Glomerular visceral epithelial cell (primary cell): Measurements from ENCODE around the gene NANOS1.
A peak's percentile ranks its signal among the peaks of the same experiment; 100 is the strongest.
"Not testable (repeated sequence)": the region's sequence is repeated elsewhere in the genome, so short reads cannot be mapped to it uniquely, and the experiment has no call there.

Experiments
- DNase-seq: peaks from one replicate; pipeline ENCODE4 v3.0.0-alpha.2; 2016; ENCODE audit errors: extremely low spot score

NANOS1 gene

DNA sequence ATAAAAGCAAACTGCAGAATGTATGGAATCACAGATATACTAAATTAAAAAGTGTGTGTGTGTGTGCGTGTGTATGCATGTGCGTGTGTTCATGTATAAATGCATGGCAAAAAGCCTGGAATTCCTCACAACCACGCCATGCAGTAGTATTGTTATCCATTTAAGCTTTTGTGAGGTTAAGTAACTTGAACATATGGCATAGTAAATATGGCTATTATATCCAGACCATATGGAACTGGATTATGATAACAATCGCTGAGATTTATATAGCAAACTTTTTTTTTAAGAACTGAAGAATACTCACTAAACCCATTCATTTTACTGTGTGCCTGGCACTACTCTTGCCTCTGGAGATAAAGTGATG, 22.3 kb upstream of the NANOS1 start:
- DNase-seq, result no peak

DNA sequence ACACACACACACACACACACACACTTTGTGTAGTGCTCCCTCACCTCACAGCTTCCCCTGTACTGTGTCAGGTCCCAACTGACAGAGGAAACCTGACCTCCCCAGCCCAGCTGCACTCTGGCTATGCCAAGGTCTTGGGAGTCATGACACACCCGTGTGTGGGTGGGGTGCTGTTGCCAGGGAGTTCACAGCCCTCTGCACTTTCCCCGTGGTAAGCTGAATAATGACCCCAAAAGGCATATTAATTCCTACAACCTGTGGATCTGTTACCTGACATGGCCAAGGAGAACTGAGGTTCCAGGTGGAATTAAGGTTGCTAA, 8.9 kb upstream of the NANOS1 start:
- DNase-seq, result peak; percentile 45

DNA sequence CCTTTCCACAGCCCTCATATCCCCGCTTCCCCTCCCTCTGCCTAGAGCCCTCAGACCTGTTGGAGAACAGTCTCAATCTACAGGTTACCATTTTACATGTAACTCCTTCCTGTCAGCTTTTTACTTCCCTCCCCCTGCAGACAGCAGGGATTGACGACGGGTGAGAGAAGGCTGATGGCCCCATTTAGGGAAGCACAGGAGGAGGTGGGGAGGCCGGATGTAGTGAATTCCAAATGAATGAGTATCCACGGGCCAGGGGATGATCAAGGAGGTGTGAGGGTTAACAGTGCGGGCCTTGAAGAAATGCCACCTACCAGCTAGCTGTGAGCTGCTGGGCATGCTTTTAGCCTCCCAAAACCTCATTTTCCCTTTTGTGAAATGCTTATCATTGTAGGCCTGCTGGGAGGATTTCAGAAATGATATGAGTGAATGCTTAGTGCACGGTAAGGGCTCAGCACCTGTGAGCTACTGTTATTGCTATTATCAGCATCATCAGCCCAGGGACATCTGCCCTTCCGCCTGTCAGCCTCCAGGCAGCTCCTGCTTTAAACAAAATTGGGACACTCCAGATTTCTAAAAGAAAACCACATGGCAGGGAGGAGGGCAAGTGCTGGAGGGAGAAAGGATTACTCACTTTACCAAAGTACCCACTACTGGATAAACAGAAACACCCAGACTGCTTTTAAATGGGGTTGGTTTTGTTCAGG, 6.5 kb upstream of the NANOS1 start:
- peak; percentile 75 for DNase-seq

DNA sequence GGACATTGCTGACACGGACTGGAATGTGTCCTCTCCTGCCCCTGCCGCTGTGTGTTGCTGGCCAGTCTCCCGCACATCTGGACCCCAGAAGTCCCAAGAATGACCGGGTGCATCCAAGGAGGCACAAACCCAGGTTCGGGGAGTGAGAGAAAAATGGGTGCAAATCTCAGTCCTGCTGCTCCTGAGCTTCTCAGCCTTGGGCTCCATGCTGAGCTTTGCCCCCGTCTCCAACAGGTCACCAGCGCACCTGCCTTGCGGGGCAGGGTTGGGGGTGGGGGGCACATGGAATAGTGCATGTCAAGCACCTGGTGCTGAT, 6.0 kb upstream of the NANOS1 start:
- no peak for DNase-seq

DNA sequence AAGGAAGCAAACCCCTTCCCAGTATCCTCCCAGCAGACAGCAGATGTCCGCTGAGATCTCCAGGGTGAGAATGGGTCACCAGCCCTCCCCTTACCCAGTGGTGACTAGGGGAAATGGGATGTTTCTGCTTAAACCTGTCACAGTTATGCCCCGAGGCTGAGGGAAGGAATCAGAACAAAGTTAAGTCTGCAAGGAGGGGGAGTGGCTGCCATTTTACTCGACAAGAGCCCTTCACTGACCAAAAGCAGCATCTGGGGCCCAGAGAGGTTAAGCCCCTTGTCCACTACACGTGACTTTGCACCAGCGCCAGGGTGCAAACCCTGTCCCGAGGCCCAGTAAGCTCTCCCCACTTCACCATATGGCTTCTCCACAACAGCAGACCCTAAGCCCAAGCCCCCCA, 4.6 kb upstream of the NANOS1 start:
- DNase-seq, result no peak

DNA sequence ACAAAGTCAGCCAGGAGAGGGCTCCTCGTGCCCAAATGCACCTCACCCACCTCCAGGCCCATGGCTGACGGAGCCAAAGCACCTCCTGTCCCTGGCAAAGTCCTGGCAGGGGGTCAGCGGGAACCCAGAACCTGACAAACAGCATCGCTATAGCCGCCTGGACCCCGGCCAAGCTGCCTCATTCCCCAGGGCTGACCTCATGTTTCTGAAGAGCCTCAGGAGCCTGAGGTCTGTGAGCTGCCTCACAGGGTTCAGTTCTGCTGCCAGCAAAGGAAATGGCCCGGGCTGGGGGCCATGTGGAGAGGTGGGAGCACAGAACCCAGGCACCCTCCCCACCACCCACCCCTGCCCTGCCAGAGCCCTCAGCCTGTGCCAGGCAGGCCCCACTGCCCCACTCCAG, 4.2 kb upstream of the NANOS1 start:
- DNase-seq, result peak; percentile 94

DNA sequence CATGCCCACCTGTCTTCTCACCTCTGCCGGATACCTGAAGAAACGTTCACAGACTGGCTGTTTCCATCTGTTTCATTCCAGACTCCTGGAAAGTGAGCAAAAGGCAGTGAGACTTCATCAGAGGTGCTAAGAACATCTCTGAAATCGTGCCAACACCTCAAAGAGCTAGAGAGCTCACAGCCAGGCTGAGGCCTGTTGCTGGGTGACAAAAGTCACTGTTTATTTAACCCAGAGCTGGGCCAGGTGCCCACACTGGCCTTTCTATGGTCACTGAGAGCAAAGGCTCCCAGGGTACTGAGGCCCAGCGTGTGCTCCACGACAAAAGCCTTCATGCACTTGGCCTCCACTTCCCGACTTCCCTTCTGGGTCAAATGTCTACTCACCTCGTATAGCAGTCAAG, 3.7 kb upstream of the NANOS1 start:
- DNase-seq, result peak; percentile 46

DNA sequence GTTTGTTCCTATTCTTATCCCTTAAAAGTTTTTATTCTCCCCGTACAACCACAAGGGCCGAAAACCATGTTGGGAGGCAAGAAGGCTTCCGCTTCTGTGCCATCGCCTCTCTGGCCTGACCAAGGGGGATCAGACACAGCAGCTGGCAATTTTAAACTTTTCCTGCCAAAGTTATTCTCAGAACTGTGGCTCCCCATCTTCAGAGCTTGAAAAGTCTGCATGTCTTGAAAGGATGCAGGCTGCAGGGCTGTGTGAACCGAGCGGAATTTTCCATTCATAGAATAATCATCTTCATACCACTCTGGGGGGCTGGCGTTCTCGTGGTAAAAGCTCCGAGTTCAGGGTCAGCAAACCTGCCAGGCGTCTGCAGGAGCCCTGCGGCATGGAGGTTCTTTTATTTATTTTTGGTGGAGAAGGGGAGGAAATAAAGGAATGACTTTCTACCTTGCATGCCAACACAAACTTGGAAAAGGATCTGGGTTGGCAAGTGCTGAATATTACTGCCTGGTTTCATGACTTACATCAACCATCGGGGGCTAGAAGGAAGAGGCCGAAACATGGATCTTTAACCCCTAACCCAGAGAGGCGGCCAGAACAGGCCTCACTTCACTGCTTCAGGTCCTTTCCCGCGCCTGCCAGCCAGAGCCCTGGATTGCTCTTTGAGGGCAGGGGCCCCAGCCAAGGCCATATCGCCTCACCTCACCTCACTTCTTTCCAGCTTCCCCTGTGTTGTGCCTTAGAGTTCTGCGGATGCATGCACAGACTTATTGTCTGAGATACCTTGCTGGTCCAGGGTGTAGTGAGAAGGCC, 3.0 kb upstream of the NANOS1 start:
- no peak for DNase-seq

DNA sequence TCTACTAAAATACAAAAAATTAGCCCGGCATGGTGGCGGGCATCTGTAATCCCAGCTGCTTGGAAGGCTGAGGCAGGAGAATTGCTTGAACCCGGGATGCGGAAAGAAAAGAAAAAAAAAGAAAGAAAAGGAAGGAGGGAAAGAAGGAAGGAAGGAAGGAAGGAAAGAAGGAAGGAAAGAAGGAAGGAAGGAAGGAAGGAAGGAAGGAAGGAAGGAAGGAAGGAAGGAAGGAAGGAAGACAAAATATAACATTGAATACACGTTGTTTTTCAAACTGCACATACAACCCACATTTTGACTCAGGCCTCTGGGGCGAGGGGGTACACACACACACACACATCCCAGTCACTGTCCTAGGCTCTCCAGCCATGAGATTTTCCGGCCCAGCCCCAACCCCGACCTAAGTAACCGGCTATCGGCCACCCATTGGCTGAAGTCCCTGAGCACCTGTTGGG, 1.0 kb upstream of the NANOS1 start:
- not testable (repeated sequence) for DNase-seq

DNA sequence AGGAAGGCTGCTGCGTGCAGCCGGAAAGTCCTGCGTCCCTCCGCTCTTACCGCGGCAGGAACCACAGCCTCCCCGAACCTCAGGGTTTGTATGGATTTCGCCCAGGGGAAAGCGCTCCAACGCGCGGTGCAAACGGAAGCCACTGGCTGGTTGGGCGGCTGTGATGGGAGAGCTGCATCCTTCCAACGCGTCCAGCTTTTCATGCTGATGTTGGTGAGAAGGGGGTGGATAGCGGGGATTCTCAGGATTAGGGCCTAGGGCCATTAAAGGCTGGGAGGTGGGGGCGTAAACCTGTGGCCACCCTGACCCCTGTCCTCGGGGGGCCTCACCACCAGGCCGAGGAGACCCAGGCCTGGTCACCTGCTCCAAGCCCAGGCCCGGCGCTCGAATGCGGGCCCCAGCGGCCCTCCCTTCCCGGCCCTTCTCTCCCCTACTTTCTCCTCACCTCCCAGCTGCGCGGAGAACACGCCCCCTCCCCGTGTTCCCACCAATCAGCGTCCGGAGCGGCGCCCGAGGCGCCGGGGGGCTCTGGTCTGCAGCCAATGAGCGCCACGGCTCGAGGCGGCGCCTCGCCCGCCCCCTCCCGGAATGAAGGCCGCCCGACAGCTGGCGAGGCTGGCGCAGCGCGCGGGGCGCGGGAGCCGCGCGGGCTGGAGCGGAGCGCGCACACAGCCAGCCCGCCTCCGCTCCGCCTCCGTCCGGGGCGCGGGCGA, 458 bp upstream of the NANOS1 start:
- DNase-seq, result peak; percentile 91

DNA sequence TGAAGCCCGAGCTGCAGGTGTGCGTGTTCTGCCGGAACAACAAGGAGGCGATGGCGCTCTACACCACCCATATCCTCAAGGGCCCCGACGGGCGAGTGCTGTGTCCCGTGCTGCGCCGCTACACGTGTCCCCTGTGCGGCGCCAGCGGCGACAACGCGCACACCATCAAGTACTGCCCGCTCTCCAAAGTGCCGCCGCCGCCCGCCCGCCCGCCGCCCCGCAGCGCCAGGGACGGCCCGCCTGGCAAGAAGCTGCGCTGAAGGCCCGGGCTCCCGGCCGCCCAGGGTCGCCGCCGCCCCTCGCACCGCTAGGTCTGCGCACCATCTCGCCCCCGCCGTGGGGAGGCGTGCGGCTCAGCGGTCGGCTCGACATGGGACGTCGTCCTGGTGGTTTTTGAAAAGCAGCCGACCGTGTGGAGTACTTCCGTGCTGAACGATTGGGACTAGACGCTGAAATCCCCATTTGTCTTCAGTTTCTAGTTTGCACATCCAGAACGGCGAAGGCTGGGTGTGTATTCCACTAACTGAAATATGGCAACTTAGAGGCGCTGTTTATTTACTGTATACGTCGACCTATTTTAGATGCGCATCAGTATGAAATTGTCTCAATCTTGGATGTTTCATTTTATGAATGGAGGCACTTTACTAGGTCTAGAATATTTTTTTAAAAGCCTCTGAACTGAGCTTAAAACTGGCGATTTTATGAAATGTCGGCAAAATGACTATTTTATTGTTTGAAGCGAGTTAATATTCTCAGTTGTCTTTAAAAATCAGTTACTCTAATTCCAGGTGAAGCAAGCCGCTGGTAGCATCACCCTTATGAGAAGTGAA, 1.1 kb downstream of the NANOS1 start:
- DNase-seq, result peak; percentile 66

DNA sequence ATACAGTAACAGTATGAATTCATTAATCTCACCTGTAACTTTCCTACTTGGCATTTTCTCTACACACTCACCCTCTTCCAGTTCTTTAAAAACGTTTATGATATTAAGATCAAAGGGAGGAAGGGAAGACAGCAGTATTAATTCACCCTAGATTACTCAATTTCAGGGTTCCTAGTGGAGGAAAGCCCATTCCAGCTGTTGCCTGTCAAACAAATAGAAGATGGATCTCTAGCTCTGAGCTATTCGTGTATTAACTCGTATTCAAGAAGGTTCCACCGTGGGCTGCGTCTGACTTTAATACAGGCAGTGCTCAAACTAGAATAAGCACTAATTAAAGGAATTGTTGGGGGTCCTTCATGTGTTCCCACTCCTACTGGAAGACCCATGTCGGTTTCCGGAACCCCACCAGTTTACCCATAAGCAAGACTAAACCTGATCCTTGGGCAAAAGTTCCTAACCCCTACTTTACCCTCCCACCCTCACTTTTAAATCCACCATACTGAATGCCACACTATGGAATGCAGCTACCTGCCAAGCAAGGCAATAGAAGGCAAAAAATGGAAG, 2.1 kb downstream of the NANOS1 start:
- DNase-seq, result no peak

DNA sequence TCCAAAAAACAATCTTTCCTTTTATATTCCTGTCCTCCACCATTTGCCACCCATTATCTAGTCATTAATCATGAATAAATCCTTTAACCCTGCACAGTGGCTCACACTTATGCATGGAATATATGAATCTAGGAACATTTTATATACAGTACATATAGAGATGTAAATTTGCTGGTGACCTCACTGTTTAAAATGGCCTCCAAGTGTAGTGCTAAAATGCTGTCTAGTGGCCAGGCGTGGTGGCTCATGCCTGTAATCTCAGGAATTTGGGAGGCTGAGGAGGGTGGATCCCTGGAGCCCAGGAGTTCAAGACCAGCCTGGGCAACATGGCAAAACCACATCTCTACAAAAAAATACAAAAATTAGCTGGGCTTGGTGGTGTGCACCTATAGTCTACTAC, 9.6 kb downstream of the NANOS1 start:
- DNase-seq, result no peak

DNA sequence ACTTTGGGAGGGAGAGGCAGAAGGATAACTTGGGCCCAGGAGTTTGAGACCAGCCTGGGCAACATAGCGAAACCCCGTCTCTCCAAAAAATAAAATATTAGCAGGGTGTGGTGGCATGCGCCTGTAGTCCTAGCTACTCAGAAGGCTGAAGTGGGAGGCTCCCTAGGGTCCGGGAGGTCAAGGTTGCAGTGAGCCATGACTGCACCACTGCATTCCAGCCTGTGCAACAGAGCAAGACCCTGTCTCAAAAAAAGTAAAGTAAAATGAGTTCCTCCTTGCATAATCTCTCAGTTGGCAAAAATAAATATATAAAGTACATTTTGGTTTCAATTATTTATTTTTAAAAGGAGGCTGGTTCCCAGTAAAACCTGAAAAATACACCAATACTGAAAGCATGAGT, 11.8 kb downstream of the NANOS1 start:
- DNase-seq, result no peak

DNA sequence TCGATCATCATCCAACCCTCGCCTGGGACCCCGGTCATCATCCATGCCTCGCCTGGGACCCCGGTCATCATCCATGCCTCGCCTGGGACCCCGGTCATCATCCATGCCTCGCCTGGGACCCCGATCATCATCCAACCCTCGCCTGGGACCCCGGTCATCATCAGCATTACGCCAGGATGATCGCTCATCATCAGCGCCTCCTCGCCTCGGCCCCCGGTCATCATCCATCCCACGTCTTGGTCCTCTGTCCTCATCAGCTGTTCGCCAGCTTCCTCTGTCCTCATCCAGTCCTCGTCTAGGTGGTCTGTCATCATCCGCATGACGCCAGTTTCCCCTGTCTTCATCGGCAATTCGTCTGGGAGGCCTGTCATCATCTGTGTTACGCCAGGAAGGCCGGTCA, 12.7 kb downstream of the NANOS1 start:
- no peak for DNase-seq

DNA sequence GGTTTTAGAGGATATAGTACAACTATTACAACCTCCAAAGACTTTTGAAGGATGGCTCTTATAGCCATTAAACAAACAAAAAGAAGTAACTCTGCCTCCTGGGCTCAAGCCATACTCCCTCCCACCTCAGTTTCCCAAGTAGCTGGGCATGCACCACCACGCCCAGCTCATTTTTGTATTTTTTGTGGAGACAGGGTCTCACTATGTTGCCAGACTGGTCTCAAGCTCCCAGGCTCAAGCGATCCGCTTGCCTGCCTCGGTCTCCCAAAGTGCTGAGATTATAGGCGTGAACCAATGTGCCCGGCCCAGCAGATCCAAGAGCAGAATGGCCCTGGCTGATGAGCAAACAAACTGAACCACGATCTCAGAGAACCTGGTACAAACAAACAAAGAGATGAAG, 16.0 kb downstream of the NANOS1 start:
- no peak for DNase-seq

DNA sequence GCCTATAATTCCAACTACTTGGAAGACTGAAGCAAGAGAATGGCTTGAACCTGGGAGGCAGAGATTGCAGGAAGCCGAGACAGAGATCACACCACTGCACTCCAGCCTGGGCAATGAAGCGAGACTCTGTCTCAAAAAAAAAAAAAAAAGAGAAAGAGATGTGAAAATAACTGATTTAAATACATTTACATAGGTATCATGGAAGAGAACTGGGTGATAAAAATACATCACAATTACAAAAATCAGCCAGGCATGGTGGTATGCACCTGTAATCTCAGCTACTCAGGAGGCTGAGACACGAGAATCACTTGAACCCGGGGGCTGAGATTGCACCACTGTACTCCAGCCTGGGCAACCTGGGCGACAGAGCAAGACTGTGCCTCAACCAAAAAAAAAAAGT, 19.8 kb downstream of the NANOS1 start:
- DNase-seq, result no peak

DNA sequence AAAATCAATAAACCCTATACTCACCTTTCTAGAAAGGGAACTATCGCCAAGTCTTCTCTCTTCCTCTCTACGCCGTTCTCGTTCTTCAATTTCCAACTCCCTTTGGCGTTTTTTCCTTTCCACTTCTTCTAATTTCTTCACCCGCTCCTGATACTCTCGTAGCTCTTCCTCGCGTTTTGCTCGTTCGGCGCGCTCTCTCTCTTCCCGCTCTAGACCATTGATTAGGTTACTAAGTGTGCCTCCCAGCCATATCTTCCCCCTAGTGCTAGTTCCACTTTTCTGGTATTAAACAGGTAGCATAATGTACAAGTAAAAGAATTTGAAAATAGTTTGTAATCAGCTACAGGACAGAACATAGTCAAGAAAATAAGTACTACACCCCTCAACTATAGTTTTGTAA, 20.3 kb downstream of the NANOS1 start:
- no peak for DNase-seq

DNA sequence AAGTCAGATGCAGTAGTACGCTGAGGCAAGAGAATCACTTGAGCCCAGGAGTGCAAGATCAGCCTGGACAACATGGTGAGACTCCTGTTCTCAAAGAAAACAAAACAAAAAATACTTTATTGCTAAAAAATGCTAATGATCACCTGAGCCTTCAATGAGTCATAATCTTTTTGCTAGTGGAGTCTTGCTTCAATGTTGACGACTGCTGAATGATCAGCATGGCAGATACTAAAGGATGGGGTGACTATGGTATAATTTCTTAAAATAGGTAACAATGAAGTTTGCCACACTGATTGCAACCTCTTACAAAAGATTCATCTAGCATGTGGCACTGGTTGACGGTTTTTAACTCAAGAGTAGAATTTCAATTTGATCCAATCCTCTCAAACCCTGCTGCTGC, 22.3 kb downstream of the NANOS1 start:
- DNase-seq, result no peak

DNA sequence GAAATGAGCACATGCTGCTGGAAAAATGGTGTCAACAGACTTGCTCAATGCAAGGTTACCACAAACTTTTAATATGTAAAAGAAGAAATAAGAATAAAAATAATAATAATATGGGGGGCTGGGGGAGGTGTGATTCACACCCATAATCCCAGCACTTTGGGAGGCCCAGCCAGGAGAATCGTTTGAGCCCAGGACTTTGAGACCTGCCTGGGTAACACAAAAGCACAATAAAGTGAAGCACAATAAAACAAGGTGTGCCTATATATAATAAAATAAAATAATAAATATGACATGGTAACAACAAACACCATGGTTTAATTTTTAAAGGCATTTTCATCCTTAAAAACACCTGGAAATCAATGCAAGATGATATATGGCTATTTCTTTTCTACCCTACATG, 26.0 kb downstream of the NANOS1 start:
- DNase-seq, result no peak

DNA sequence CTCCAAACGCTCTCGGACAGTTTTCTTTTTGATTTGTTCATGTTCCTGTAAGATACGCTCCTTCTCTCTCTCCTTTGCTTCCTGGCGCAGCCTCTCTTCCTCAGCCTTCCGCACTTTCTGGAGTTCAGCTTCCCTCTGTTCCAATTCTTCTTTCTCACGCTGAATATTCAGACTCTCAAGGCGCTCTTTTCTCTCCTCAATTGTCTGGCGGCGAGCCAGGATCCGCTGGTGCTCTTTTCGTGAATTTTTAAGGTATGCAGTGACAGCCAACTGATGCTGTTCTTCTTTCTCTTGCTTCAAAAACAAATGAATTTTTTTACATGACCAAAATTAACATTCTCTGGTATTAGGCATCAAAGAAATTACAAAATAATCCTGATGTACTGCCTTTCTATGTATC, 28.5 kb downstream of the NANOS1 start:
- DNase-seq, result no peak

DNA sequence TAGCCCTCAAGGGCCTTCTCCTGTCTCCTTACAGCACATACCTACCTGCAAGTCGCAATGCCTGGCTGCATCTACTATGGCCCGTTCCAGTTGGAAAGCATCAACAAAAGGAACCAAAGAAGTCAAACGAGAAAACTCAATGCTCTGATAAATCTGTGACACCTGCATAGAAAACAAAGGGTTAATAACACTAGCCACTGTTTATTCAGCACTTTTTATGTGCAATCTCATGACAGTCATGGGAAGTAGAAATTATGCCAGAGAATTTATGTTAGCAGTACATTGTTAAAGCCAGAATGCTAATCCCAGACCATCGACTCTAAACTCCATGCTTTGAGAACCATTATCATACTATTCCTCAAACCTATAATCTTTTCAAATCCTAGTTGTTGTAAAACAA, 30.0 kb downstream of the NANOS1 start:
- DNase-seq, result no peak
